Activated CD4-positive, alpha-beta T cell treated with anti-CD3 and anti-CD28 coated beads, Interleukin-2, amount 10 ng/mL, durations not matched to agents 7 days and 5 days (primary cell): ENCODE results near the gene ADRB1. TPM values are rescaled to one million over a fixed set of nuclear protein-coding genes. Genes with fewer than 3 reads are reported as not detected.
A peak's percentile ranks its signal among the peaks of the same experiment; 100 is the strongest.

ENCODE experiments used
- CTCF ChIA-PET: fragments of 350-600 bp; sonication (Branson Sonifier 250); formaldehyde crosslinking; loops from one replicate; lab custom pipeline; 2021; ENCODE audit warnings: antibody characterized with exemption; lab: Charles Lee
- POLR2A ChIA-PET: fragments of 350-600 bp; sonication (Branson Sonifier 250); formaldehyde crosslinking; loops from one replicate; lab custom pipeline; 2021; ENCODE audit warnings: antibody characterized with exemption; lab: Charles Lee
- DNase-seq: peaks from one replicate; pipeline ENCODE4 v3.0.0-alpha.2; 2020
- H3K27ac Mint-ChIP-seq: one replicate; pipeline ENCODE4 v1.8.0; 2021; ENCODE audit warnings: mild to moderate bottlenecking, moderate library complexity, mixed read lengths
- H3K27me3 Mint-ChIP-seq: one replicate; pipeline ENCODE4 v1.8.0; 2021; ENCODE audit warnings: mixed read lengths
- H3K36me3 Mint-ChIP-seq: one replicate; pipeline ENCODE4 v1.8.0; 2021; ENCODE audit warnings: low read depth, mixed read lengths
- H3K4me1 Mint-ChIP-seq: one replicate; pipeline ENCODE4 v1.8.0; 2021; ENCODE audit warnings: mixed read lengths
- H3K4me3 Mint-ChIP-seq: one replicate; pipeline ENCODE4 v1.8.0; 2021; ENCODE audit warnings: mild to moderate bottlenecking, moderate library complexity, mixed read lengths
- H3K9me3 Mint-ChIP-seq: one replicate; pipeline ENCODE4 v1.8.0; 2021; ENCODE audit warnings: mixed read lengths
- total RNA-seq, 2 experiments: library from RNA; stranded (reverse); gene quantifications; one replicate each; pipeline ENCODE4 v1.2.3, GENCODE V29; 2021

ADRB1 gene
- total RNA-seq, 2 experiments from 2014 or later = not detected

GRCh38 chr10:114068054-114068707, 24.5 kb downstream of the ADRB1 start:
- Mint-ChIP-seq H3K9me3 (no peaks in the 10 kb centered on the region), H3K27me3 (peaks cover 28% of the 10 kb centered on the region), H3K27ac (no peak overlapping the region)

GRCh38 chr10:114070710-114071109, 27.0 kb downstream of the ADRB1 start:
- H3K9me3 Mint-ChIP-seq = no peaks in the 10 kb centered on the region
- CTCF ChIA-PET = interaction anchor here (1.2 to 1.5 kb wide), 2 partner anchors 12 kb away, joined by 4 read pairs; no protein-coding TSS in a partner anchor

More at GRCh38 chr10:114068054-114068707, 24.5 kb downstream of the ADRB1 start:
- ChIA-PET CTCF (interaction anchor here (1.0 to 1.7 kb wide), 5 partner anchors 10 to 227 kb away, joined by 3 to 11 read pairs (median 3); partner anchors contain the start of gene ADRB1), POLR2A (no interaction called here)
- no peak for DNase-seq
- Mint-ChIP-seq H3K4me1 (peaks cover 19% of the 10 kb centered on the region), H3K36me3 (no peaks in the 10 kb centered on the region), H3K4me3 (no peak overlapping the region)

GRCh38 chr10:114071178-114071577, 27.5 kb downstream of the ADRB1 start:
- H3K27ac Mint-ChIP-seq = no peak overlapping the region
- no peaks in the 10 kb centered on the region for H3K9me3 Mint-ChIP-seq
- peaks cover 4% of the 10 kb centered on the region for H3K27me3 Mint-ChIP-seq
- ChIA-PET POLR2A (no interaction called here), CTCF (interaction anchor here (1.2 to 1.5 kb wide), 3 partner anchors 12 to 18 kb away, joined by 3 to 4 read pairs (median 4); no protein-coding TSS in a partner anchor)
- no peak overlapping the region for H3K4me3 Mint-ChIP-seq
- H3K4me1 Mint-ChIP-seq = peaks cover 32% of the 10 kb centered on the region
- DNase-seq = no peak
- no peaks in the 10 kb centered on the region for H3K36me3 Mint-ChIP-seq

More at GRCh38 chr10:114070710-114071109, 27.0 kb downstream of the ADRB1 start:
- no peak for DNase-seq
- Mint-ChIP-seq H3K4me1 (peaks cover 32% of the 10 kb centered on the region), H3K27ac (no peak overlapping the region), H3K4me3 (no peak overlapping the region), H3K36me3 (no peaks in the 10 kb centered on the region), H3K27me3 (peaks cover 4% of the 10 kb centered on the region)
- POLR2A ChIA-PET = no interaction called here

- Mint-ChIP-seq H3K27ac (no peak overlapping the region), H3K9me3 (peaks cover 4% of the 10 kb centered on the region), H3K4me3 (no peak overlapping the region), H3K4me1 (peaks cover 21% of the 10 kb centered on the region), H3K27me3 (peaks cover 4% of the 10 kb centered on the region), H3K36me3 (no peaks in the 10 kb centered on the region)
- DNase-seq = peak; percentile 60
- CTCF ChIA-PET = interaction anchor here (1.2 to 1.9 kb wide), 2 partner anchors 11 kb away, joined by 3 to 4 read pairs; no protein-coding TSS in a partner anchor
- POLR2A ChIA-PET = no interaction called here
Observed at GRCh38 chr10:114073395-114074186, 29.9 kb downstream of the ADRB1 start.

- Mint-ChIP-seq H3K4me1 (peaks cover 20% of the 10 kb centered on the region), H3K9me3 (peaks cover 4% of the 10 kb centered on the region), H3K36me3 (no peaks in the 10 kb centered on the region), H3K27me3 (peaks cover 12% of the 10 kb centered on the region), H3K4me3 (no peak overlapping the region), H3K27ac (no peak overlapping the region)
- no peak for DNase-seq
- ChIA-PET CTCF (interaction anchor here (0.7 kb wide), 1 partner anchor 70 kb away, joined by 4 read pairs; no protein-coding TSS in a partner anchor), POLR2A (no interaction called here)
Observed at GRCh38 chr10:114075093-114075492, 31.4 kb downstream of the ADRB1 start.

GRCh38 chr10:114077347-114077746, 33.7 kb downstream of the ADRB1 start:
- Mint-ChIP-seq H3K27ac (no peak overlapping the region), H3K27me3 (peaks cover 15% of the 10 kb centered on the region), H3K4me3 (no peak overlapping the region), H3K9me3 (peaks cover 4% of the 10 kb centered on the region), H3K4me1 (peaks cover 16% of the 10 kb centered on the region), H3K36me3 (no peaks in the 10 kb centered on the region)
- no peak for DNase-seq
- POLR2A ChIA-PET = no interaction called here
- CTCF ChIA-PET = interaction anchor here (3.0 kb wide), 1 partner anchor 9 kb away, joined by 11 read pairs; no protein-coding TSS in a partner anchor

- POLR2A ChIA-PET = no interaction called here
- H3K4me3 Mint-ChIP-seq = no peak overlapping the region
- H3K36me3 Mint-ChIP-seq = no peaks in the 10 kb centered on the region
- H3K9me3 Mint-ChIP-seq = peaks cover 4% of the 10 kb centered on the region
- peaks cover 19% of the 10 kb centered on the region for H3K27me3 Mint-ChIP-seq
- CTCF ChIA-PET = interaction anchor here (3.0 kb wide), 1 partner anchor 10 kb away, joined by 11 read pairs; no protein-coding TSS in a partner anchor
- H3K4me1 Mint-ChIP-seq = peaks cover 16% of the 10 kb centered on the region
- no peak for DNase-seq
- no peak overlapping the region for H3K27ac Mint-ChIP-seq
Observed at GRCh38 chr10:114077815-114078219, 34.2 kb downstream of the ADRB1 start.

- Mint-ChIP-seq H3K27ac (no peak overlapping the region), H3K36me3 (no peaks in the 10 kb centered on the region), H3K4me3 (no peak overlapping the region), H3K9me3 (peaks cover 4% of the 10 kb centered on the region), H3K4me1 (peaks cover 11% of the 10 kb centered on the region), H3K27me3 (peaks cover 21% of the 10 kb centered on the region)
- no peak for DNase-seq
- POLR2A ChIA-PET = no interaction called here
- CTCF ChIA-PET = interaction anchor here (3.0 kb wide), 1 partner anchor 10 kb away, joined by 11 read pairs; no protein-coding TSS in a partner anchor
Observed at GRCh38 chr10:114078346-114078745, 34.7 kb downstream of the ADRB1 start.

GRCh38 chr10:114079421-114079820, 35.8 kb downstream of the ADRB1 start:
- peaks cover 21% of the 10 kb centered on the region for H3K27me3 Mint-ChIP-seq
- peaks cover 2% of the 10 kb centered on the region for H3K4me1 Mint-ChIP-seq
- no peak overlapping the region for H3K27ac Mint-ChIP-seq
- H3K4me3 Mint-ChIP-seq = no peak overlapping the region
- POLR2A ChIA-PET = no interaction called here
- no peaks in the 10 kb centered on the region for H3K36me3 Mint-ChIP-seq
- CTCF ChIA-PET = interaction anchor here (3.0 kb wide), 1 partner anchor 11 kb away, joined by 11 read pairs; no protein-coding TSS in a partner anchor
- peaks cover 4% of the 10 kb centered on the region for H3K9me3 Mint-ChIP-seq
- DNase-seq = no peak

- Mint-ChIP-seq H3K4me3 (no peak overlapping the region), H3K27ac (no peak overlapping the region), H3K36me3 (no peaks in the 10 kb centered on the region), H3K4me1 (no peaks in the 10 kb centered on the region), H3K9me3 (no peaks in the 10 kb centered on the region), H3K27me3 (peaks cover 21% of the 10 kb centered on the region)
- ChIA-PET CTCF (interaction anchor here (0.5 to 1.2 kb wide), 4 partner anchors 11 to 321 kb away, joined by 3 to 5 read pairs (median 4); no protein-coding TSS in a partner anchor), POLR2A (no interaction called here)
- no peak for DNase-seq
Observed at GRCh38 chr10:114081911-114082583, 38.4 kb downstream of the ADRB1 start.

- ChIA-PET CTCF (interaction anchor here (1.0 kb wide), 1 partner anchor 12 kb away, joined by 4 read pairs; no protein-coding TSS in a partner anchor), POLR2A (no interaction called here)
- Mint-ChIP-seq H3K4me3 (no peak overlapping the region), H3K9me3 (no peaks in the 10 kb centered on the region), H3K27me3 (peaks cover 21% of the 10 kb centered on the region), H3K4me1 (no peaks in the 10 kb centered on the region), H3K27ac (no peak overlapping the region), H3K36me3 (no peaks in the 10 kb centered on the region)
- DNase-seq = peak; percentile 36
Observed at GRCh38 chr10:114083040-114083439, 39.4 kb downstream of the ADRB1 start.

- H3K4me3 Mint-ChIP-seq = no peak overlapping the region
- CTCF ChIA-PET = interaction anchor here (0.9 to 1.2 kb wide), 2 partner anchors 11 to 15 kb away, joined by 4 read pairs; no protein-coding TSS in a partner anchor
- peak; percentile 42 for DNase-seq
- no peak overlapping the region for H3K27ac Mint-ChIP-seq
- no peaks in the 10 kb centered on the region for H3K4me1 Mint-ChIP-seq
- H3K36me3 Mint-ChIP-seq = no peaks in the 10 kb centered on the region
- POLR2A ChIA-PET = no interaction called here
- H3K9me3 Mint-ChIP-seq = no peaks in the 10 kb centered on the region
- peaks cover 24% of the 10 kb centered on the region for H3K27me3 Mint-ChIP-seq
Observed at GRCh38 chr10:114084215-114084614, 40.5 kb downstream of the ADRB1 start.
